Lower lobe of right lung (tissue), 2 donors: ENCODE data around the gene RINT1. TPM values are rescaled to one million over a fixed set of nuclear protein-coding genes. Genes with fewer than 3 reads are reported as not detected.

Experiments used
- ATAC-seq, 2 donors: fragments of 200-7000 bp; cut with Tn5 transposase; one replicate each; pipeline ENCODE4 v1.9.1; 2020 to 2022; ENCODE audit warnings: mild to moderate bottlenecking in 2 of 2, moderate library complexity in 2 of 2
- DNase-seq: peaks from one replicate; pipeline ENCODE4 v3.0.0-alpha.2; 2020
- H3K27ac ChIP-seq: fragments of 200-600 bp; one replicate; pipeline ENCODE4 v1.8.0; 2022
- H3K27me3 ChIP-seq: fragments of 200-600 bp; one replicate; pipeline ENCODE4 v1.8.0; 2022; ENCODE audit warnings: low read depth
- H3K36me3 ChIP-seq: fragments of 200-600 bp; one replicate; pipeline ENCODE4 v1.8.0; 2022; ENCODE audit warnings: mild to moderate bottlenecking
- H3K4me1 ChIP-seq: fragments of 200-600 bp; one replicate; pipeline ENCODE4 v1.8.0; 2022
- H3K4me3 ChIP-seq: fragments of 200-600 bp; one replicate; pipeline ENCODE4 v1.8.0; 2022; ENCODE audit warnings: mild to moderate bottlenecking
- H3K9me3 ChIP-seq: fragments of 200-600 bp; one replicate; pipeline ENCODE4 v1.8.0; 2022
- CTCF ChIP-seq: fragments of 200-600 bp; IDR thresholded peaks from one replicate; pipeline ENCODE4 v1.8.0; 2022; ENCODE audit warnings: antibody characterized with exemption, mild to moderate bottlenecking
- intact Hi-C: fragments of 100-400 bp; cut with DNase I; formaldehyde crosslinking; loops from one replicate; pipeline ENCODE4 v1.11.0; 2022
- total RNA-seq: library from RNA; stranded (reverse); fragmentation: NEBNext Ultra II Directional; extraction: Animal tissue kit (Norgen Biotek cat#: 25700); gene quantifications from one replicate; pipeline ENCODE4 v1.2.1, GENCODE V29; 2021
- donor health status: DM: no; HTN: yes; CAD: no; lungs with severe emphysema.

The RINT1 gene
- total RNA-seq, 1 donor from 2014 or later: 14.7 TPM

- no peak for TF ChIP-seq CTCF
- Histone ChIP-seq H3K9me3 (no peaks in the 10 kb centered on the region), H3K27ac (no peak overlapping the region), H3K4me1 (peaks cover 8% of the 10 kb centered on the region), H3K36me3 (no peaks in the 10 kb centered on the region), H3K27me3 (peaks cover 7% of the 10 kb centered on the region), H3K4me3 (no peak overlapping the region)
- ATAC-seq (no peak), DNase-seq (no peak)
- intact Hi-C loops: no loop called here
Observed at GRCh38 chr7:105580022-105580740, 48.2 kb downstream of the RINT1 start.

GRCh38 chr7:105581066-105581811 lies 49.2 kb downstream of the RINT1 start, which contains the start of gene EFCAB10:
EFCAB10 (minus strand) TSS chr7:105581493; CDS start chr7:105581463, 30 bp downstream.
- peaks cover 7% of the 10 kb centered on the region for H3K27me3 ChIP-seq
- peaks cover 8% of the 10 kb centered on the region for H3K4me1 ChIP-seq
- no peak within 1 kb of the TSS for H3K27ac ChIP-seq
- DNase-seq: peak; percentile 87
- intact Hi-C loops: no loop called here
- no peak for TF ChIP-seq CTCF
- H3K36me3 ChIP-seq: no peaks in the 10 kb centered on the region
- no peaks in the 10 kb centered on the region for H3K9me3 ChIP-seq
- H3K4me3 ChIP-seq: peak within 1 kb of the TSS; percentile 37
- peak; percentile 96 to 98 for ATAC-seq

GRCh38 chr7:105583061-105583460 lies 51.1 kb downstream of the RINT1 start:
- no peak for TF ChIP-seq CTCF
- no peak overlapping the region for H3K27ac ChIP-seq
- H3K27me3 ChIP-seq: peaks cover 7% of the 10 kb centered on the region
- DNase-seq: no peak
- H3K4me3 ChIP-seq: no peak overlapping the region
- no peaks in the 10 kb centered on the region for H3K36me3 ChIP-seq
- peaks cover 8% of the 10 kb centered on the region for H3K4me1 ChIP-seq
- no peak for ATAC-seq
- intact Hi-C loops: no loop called here
- H3K9me3 ChIP-seq: no peaks in the 10 kb centered on the region

GRCh38 chr7:105584165-105584564 lies 52.2 kb downstream of the RINT1 start:
- ATAC-seq (no peak), DNase-seq (no peak)
- intact Hi-C loops: no loop called here
- Histone ChIP-seq H3K4me3 (no peak overlapping the region), H3K9me3 (no peaks in the 10 kb centered on the region), H3K4me1 (peaks cover 8% of the 10 kb centered on the region), H3K27me3 (peaks cover 7% of the 10 kb centered on the region), H3K27ac (no peak overlapping the region), H3K36me3 (no peaks in the 10 kb centered on the region)
- no peak for TF ChIP-seq CTCF

GRCh38 chr7:105585850-105586500 lies 54.0 kb downstream of the RINT1 start:
- DNase-seq (no peak), ATAC-seq (no peak)
- no peaks in the 10 kb centered on the region for H3K36me3 ChIP-seq
- intact Hi-C loops: no loop called here
- H3K4me3 ChIP-seq: no peak overlapping the region
- peaks cover 11% of the 10 kb centered on the region for H3K4me1 ChIP-seq
- H3K9me3 ChIP-seq: no peaks in the 10 kb centered on the region
- no peak overlapping the region for H3K27ac ChIP-seq
- peaks cover 5% of the 10 kb centered on the region for H3K27me3 ChIP-seq
- no peak for TF ChIP-seq CTCF
